K562 (cell line): ENCODE results near the gene SCAANT1. TPM values are rescaled to one million over a fixed set of nuclear protein-coding genes. Genes with fewer than 3 reads are reported as not detected.

Experiments used
- ATAC-seq: fragments of 200-7000 bp; cut with Tn5 transposase; 3 replicates; pipeline ENCODE4 v1.9.1; 2020; ENCODE audit warnings: moderate library complexity
- BruUV-seq: library from RNA; stranded (reverse); fragments of 400-500 nt; replicated peaks from 2 replicates; lab custom pipeline; 2021; lab: Mats Ljungman, UMichigan
- CTCF ChIA-PET: fragments of 300-600 bp; formaldehyde crosslinking; extraction: SDS; loops from one replicate; lab custom pipeline; 2021; ENCODE audit warnings: low intra/inter-chr PET ratio; lab: Yijun Ruan, JAX
- POLR2A ChIA-PET: fragments of 300-600, 350-650 bp; sonication (Branson Sonifier 250); formaldehyde crosslinking; extraction: SDS; loops from one replicate; lab custom pipeline; 2021; ENCODE audit warnings: antibody characterized with exemption, inconsistent platforms; lab: Yijun Ruan, JAX
- DNase-seq, 4 experiments: peaks; one replicate each; pipeline versions ENCODE4 v3.0.0 to v3.0.0-alpha.2; 2011 to 2018; ENCODE audit warnings: low spot score in 3 of 4, mixed read lengths in 3 of 4; ENCODE audit errors: extremely low read depth in 1 of 4
- FAIRE-seq: peaks from 2 replicates; lab custom pipeline; 2011; peaks lifted over from hg19 to GRCh38; lab: Jason Lieb, UNC
- H2AFZ ChIP-seq: 2 replicates; pipeline ENCODE4 v1.6.0; 2011; ENCODE audit warnings: low read depth, low read length, control low read depth, inconsistent platforms
- H3K27ac ChIP-seq: fragments of 200-600 bp; 3 replicates; pipeline ENCODE4 v1.8.0; 2011; ENCODE audit warnings: low read depth, mild to moderate bottlenecking, control low read depth, inconsistent platforms, low read length, moderate library complexity, mixed read lengths; ENCODE audit errors: extremely low read depth
- H3K27me3 ChIP-seq, 2 experiments: fragments of 300-600 bp in 1 of 2; 2 replicates in 1 of 2; 3 replicates in 1 of 2; pipeline versions ENCODE4 v1.6.0 to v1.8.0; 2011; ENCODE audit warnings: inconsistent platforms in 2 of 2, low read length in 2 of 2, mild to moderate bottlenecking in 1 of 2, mixed read lengths in 1 of 2, moderate library complexity in 1 of 2; ENCODE audit not compliant: control insufficient read depth in 2 of 2, insufficient read depth in 2 of 2
- H3K36me3 ChIP-seq: fragments of 300-600 bp; 3 replicates; pipeline ENCODE4 v1.8.0; 2011; ENCODE audit warnings: mild to moderate bottlenecking, low read length, inconsistent platforms; ENCODE audit not compliant: control insufficient read depth, insufficient read depth
- H3K4me1 ChIP-seq, 2 experiments: fragments of 200-600 bp in 1 of 2; replicated peaks in 1 of 2; 2 replicates in 1 of 2; 3 replicates in 1 of 2; pipeline versions ENCODE4 v1.5.1 to v1.8.0; 2011; ENCODE audit warnings: inconsistent platforms in 2 of 2, low read length in 2 of 2, mild to moderate bottlenecking in 1 of 2, mixed read lengths in 1 of 2, moderate library complexity in 1 of 2; ENCODE audit not compliant: control insufficient read depth in 2 of 2, insufficient read depth in 2 of 2
- H3K4me2 ChIP-seq: 2 replicates; pipeline ENCODE4 v1.6.1; 2011; ENCODE audit warnings: low read length, control low read depth, inconsistent platforms, mixed read lengths; ENCODE audit not compliant: insufficient read depth
- H3K4me3 ChIP-seq: fragments of 200-600 bp; sonication (generic), shearing (Covaris generic); 2 replicates; pipeline ENCODE4 v1.5.1; 2016; ENCODE audit warnings: control low read depth, inconsistent platforms
- H3K79me2 ChIP-seq: fragments of 200-600 bp; 3 replicates; pipeline ENCODE4 v1.8.0; 2011; ENCODE audit warnings: low read length, inconsistent platforms; ENCODE audit not compliant: control insufficient read depth, insufficient read depth
- H3K9ac ChIP-seq, 2 experiments: 2 replicates each; pipeline versions ENCODE4 v1.6.0 to v1.6.1; 2011; ENCODE audit warnings: low read depth in 2 of 2, low read length in 2 of 2, control low read depth in 1 of 2, inconsistent platforms in 1 of 2, mild to moderate bottlenecking in 1 of 2, mixed read lengths in 1 of 2; ENCODE audit not compliant: insufficient read depth in 1 of 2
- H3K9me1 ChIP-seq: one replicate; pipeline ENCODE4 v1.6.0; 2011; ENCODE audit warnings: inconsistent platforms, mild to moderate bottlenecking, low read length, moderate library complexity; ENCODE audit not compliant: control insufficient read depth, insufficient read depth
- H3K9me3 ChIP-seq: replicated peaks from 2 replicates; pipeline ENCODE4 v1.5.1; 2011; ENCODE audit warnings: low read depth, low read length, inconsistent platforms; ENCODE audit not compliant: control insufficient read depth, insufficient read depth
- H4K20me1 ChIP-seq: replicated peaks from 2 replicates; pipeline ENCODE4 v1.6.1; 2011; ENCODE audit warnings: low read length, inconsistent platforms, mixed read lengths; ENCODE audit not compliant: control insufficient read depth, insufficient read depth
- BHLHE40 ChIP-seq: IDR thresholded peaks from 2 replicates; pipeline ENCODE4 v1.6.1; 2011; ENCODE audit warnings: low read length, improper control_type of control experiment
- C11orf30 ChIP-seq: fragments of 450-650 bp; IDR thresholded peaks from 2 replicates; pipeline ENCODE4 v1.6.1; 2016; ENCODE audit warnings: low read depth, mild to moderate bottlenecking
- ESRRA ChIP-seq: fragments of 450-650 bp; IDR thresholded peaks from 2 replicates; pipeline ENCODE4 v1.6.1; 2014; ENCODE audit warnings: low read depth, mild to moderate bottlenecking, moderate library complexity, borderline replicate concordance
- FIP1L1 ChIP-seq: fragments of 200-400 bp; formaldehyde crosslinking; IDR thresholded peaks from 2 replicates; pipeline ENCODE4 v1.6.1; 2018; ENCODE audit warnings: mild to moderate bottlenecking, low read depth, low read length; ENCODE audit not compliant: poor library complexity, severe bottlenecking
- FOXA3 ChIP-seq, 2 experiments: fragments of 450-650 bp in 1 of 2; sonication (generic) in 1 of 2; formaldehyde crosslinking; IDR thresholded peaks in 1 of 2; conservative IDR thresholded peaks in 1 of 2; 2 replicates each; pipeline versions ENCODE4 v1.4.0 to v1.8.0; 2020 to 2022; ENCODE audit warnings: mild to moderate bottlenecking in 2 of 2, missing genetic modification reagents in 1 of 2
- GTF2E2 ChIP-seq: fragments of 200-800 bp; sonication (Bioruptor generic); IDR thresholded peaks from 2 replicates; pipeline ENCODE4 v1.6.1; 2016; ENCODE audit warnings: missing genetic modification characterization, missing compliant biosample characterization
- KLF10 ChIP-seq: fragments of 250-450 bp; sonication (Bioruptor Pico); IDR thresholded peaks from 2 replicates; pipeline ENCODE4 v1.6.1; 2021; ENCODE audit warnings: matching md5 sums
- NFIC ChIP-seq: fragments of 450-650 bp; IDR thresholded peaks from 2 replicates; pipeline ENCODE4 v1.6.1; 2017; ENCODE audit warnings: mild to moderate bottlenecking, inconsistent platforms
- NONO ChIP-seq, 2 experiments: fragments of 200-400 bp in 1 of 2; fragments of 450-650 bp in 1 of 2; formaldehyde crosslinking in 1 of 2; IDR thresholded peaks; 2 replicates each; pipeline ENCODE4 v1.6.1; 2017; ENCODE audit warnings: low read depth in 2 of 2, mild to moderate bottlenecking in 2 of 2, moderate library complexity in 2 of 2, low read length in 1 of 2
- NR2F6 ChIP-seq: fragments of 450-650 bp; formaldehyde crosslinking; IDR thresholded peaks from 2 replicates; pipeline ENCODE4 v1.4.0; 2020; ENCODE audit warnings: mild to moderate bottlenecking
- PML ChIP-seq: IDR thresholded peaks from 2 replicates; pipeline ENCODE4 v1.6.1; 2012; ENCODE audit warnings: low read length, inconsistent platforms
- PPARD ChIP-seq: fragments of 250-450 bp; sonication (Bioruptor Pico); IDR thresholded peaks from 2 replicates; pipeline ENCODE4 v1.8.0; 2022; ENCODE audit warnings: inconsistent platforms, mild to moderate bottlenecking, moderate library complexity
- SIN3A ChIP-seq, 2 experiments: fragments of 150-350 bp in 1 of 2; IDR thresholded peaks; 2 replicates each; pipeline ENCODE4 v1.6.1; 2011 to 2016; ENCODE audit warnings: borderline replicate concordance in 2 of 2, low read depth in 2 of 2, low read length in 2 of 2, mild to moderate bottlenecking in 2 of 2, moderate library complexity in 2 of 2; ENCODE audit not compliant: control insufficient read depth in 1 of 2
- SRF ChIP-seq, 2 experiments: fragments of 250-450, 450-650 bp in 1 of 2; sonication (Bioruptor Pico) in 1 of 2; sonication (generic) in 1 of 2; formaldehyde crosslinking; IDR thresholded peaks; 2 replicates each; pipeline versions ENCODE4 v1.5.0 to v1.5.1; 2020 to 2022; ENCODE audit warnings: mild to moderate bottlenecking in 1 of 2, missing genetic modification reagents in 1 of 2
- ZBTB34 ChIP-seq: fragments of 250-450 bp; sonication (Bioruptor Pico); IDR thresholded peaks from 2 replicates; pipeline ENCODE4 v1.8.0; 2021; ENCODE audit warnings: mild to moderate bottlenecking, moderate library complexity
- ZFP36 ChIP-seq: fragments of 150-350 bp; IDR thresholded peaks from 2 replicates; pipeline ENCODE4 v1.6.1; 2018; ENCODE audit warnings: low read length, low read depth; ENCODE audit not compliant: partially characterized antibody
- ZNF57 ChIP-seq: fragments of 450-650 bp; formaldehyde crosslinking; IDR thresholded peaks from 2 replicates; pipeline ENCODE4 v1.4.0; 2020; ENCODE audit warnings: mild to moderate bottlenecking, moderate library complexity
- ZNF76 ChIP-seq: fragments of 250-450 bp; sonication (Bioruptor Pico); IDR thresholded peaks from 2 replicates; pipeline ENCODE4 v1.4.0; 2020; ENCODE audit warnings: mild to moderate bottlenecking, moderate library complexity, borderline replicate concordance
- ZSCAN29 ChIP-seq: fragments of 450-650 bp; IDR thresholded peaks from 2 replicates; pipeline ENCODE4 v1.6.1; 2017
- WGBS: fragments of 100-300 bp; shearing (Covaris generic); methylation state at CpG from one replicate; pipeline ENCODE4 v1.1.6; 2016; ENCODE audit warnings: low coverage, mixed read lengths; ENCODE audit not compliant: insufficient coverage; ENCODE audit errors: missing lambda C conversion rate; 5-methylcytosine and 5-hydroxymethylcytosine counted together
- in situ Hi-C: fragments of 300-500 bp; cut with MboI; formaldehyde crosslinking; loops from 4 replicates; pipeline ENCODE4 v1.15.0; 2018; ENCODE audit warnings: inconsistent platforms, mixed read lengths
- intact Hi-C: fragments of 100-400 bp; cut with micrococcal nuclease; formaldehyde crosslinking; loops from 2 replicates; pipeline ENCODE4 v1.14.2; 2022
- polyA plus RNA-seq, 8 experiments: library from polyadenylated mRNA; depleted of rRNA in 4 of 8; stranded (reverse) in 5 of 8; unstranded in 3 of 8; fragments of >200 nt; fragmentation: Nextera tagmentation in 2 of 8; fragmentation: Illumina TruSeq in 1 of 8; extraction: Ambion mirVana in 2 of 8; extraction: Trizol in 1 of 8; gene quantifications; 2 replicates each; pipeline versions ENCODE4 v1.2.1 to v1.2.3, GENCODE V29; 2011 to 2014; ENCODE audit warnings: inconsistent platforms in 1 of 8, missing spikeins in 1 of 8
- total RNA-seq, 7 experiments: library from RNA; depleted of rRNA in 6 of 7; stranded (reverse); fragments of >200 nt in 6 of 7; fragmentation: Illumina TruSeq in 2 of 7; extraction: Trizol in 2 of 7; gene quantifications; 2 replicates each; pipeline versions ENCODE4 v1.2.1 to v1.2.3, GENCODE V29; 2011 to 2021; ENCODE audit warnings: low replicate concordance in 1 of 7
- TF ChIP-seq, protein P1 (sequence below), 2 experiments: fragments of 250-450 bp in 1 of 2; fragments of 450-650 bp in 1 of 2; sonication (Bioruptor Pico) in 1 of 2; IDR thresholded peaks; 2 replicates each; pipeline versions ENCODE4 v1.6.1 to v1.8.0; 2016 to 2021; ENCODE audit warnings: mild to moderate bottlenecking in 2 of 2, moderate library complexity in 2 of 2, missing compliant biosample characterization in 1 of 2, missing genetic modification characterization in 1 of 2
- TF ChIP-seq, protein P2 (sequence below): sonication (generic); IDR thresholded peaks from 2 replicates; pipeline ENCODE4 v1.6.1; 2016

Gene SCAANT1
- total and polyA plus RNA-seq, 9 of the 15 experiments (the other 6 are each of a cell fraction or from before 2014, with no cell fraction given), result not detected

DNA sequence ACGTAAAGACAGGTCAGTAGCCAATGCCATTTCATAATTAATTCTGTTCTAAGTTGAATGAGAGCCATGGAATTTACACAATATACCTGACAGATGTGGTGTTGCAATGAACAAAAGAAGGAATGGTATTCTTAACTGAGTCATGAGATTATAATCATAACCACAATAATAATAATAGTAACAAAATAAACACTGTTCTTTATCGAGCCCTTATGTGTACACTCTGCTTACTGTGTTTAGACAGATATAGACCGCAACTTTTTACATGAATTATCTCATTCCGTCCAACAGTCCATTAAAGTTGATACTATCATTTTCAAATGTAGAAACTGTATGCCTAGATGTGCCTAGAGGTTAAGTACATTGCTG lies 28.2 kb upstream of the SCAANT1 start:
- Histone ChIP-seq H3K79me2 (peaks cover 52% of the 10 kb centered on the region), H3K4me1 (peaks cover 0 to 21% of the 10 kb centered on the region in 2 experiments; a peak in 3 of 5 replicates), H3K4me3 (no peak overlapping the region), H3K9me3 (no peaks in the 10 kb centered on the region), H4K20me1 (0 out of 2 replicates have a peak, but pooled peaks cover 11% of the 10 kb centered on the region), H3K9me1 (no peaks in the 10 kb centered on the region), H3K27ac (no peak overlapping the region), H2AFZ (no peak overlapping the region), H3K36me3 (peaks cover 19% of the 10 kb centered on the region; the same call in 1 of the 3 replicates), H3K27me3 (no peaks in the 10 kb centered on the region), H3K4me2 (no peak overlapping the region), H3K9ac (no peak overlapping the region)
- ATAC-seq (no peak), FAIRE-seq (no peak), DNase-seq (no peak)
- 36% methylated on average over 4 of the region's 4 CpGs for WGBS
- ChIA-PET CTCF (no interaction called here), POLR2A (no interaction called here)
- intact Hi-C loops (no loop called here), in situ Hi-C loops (no loop called here)
- BruUV-seq, result no TSS peak
- TF ChIP-seq NFIC, result no peak
- TF ChIP-seq, protein P1, sequence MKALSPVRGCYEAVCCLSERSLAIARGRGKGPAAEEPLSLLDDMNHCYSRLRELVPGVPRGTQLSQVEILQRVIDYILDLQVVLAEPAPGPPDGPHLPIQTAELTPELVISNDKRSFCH (CRISPR knock-in tag; IDR thresholded peaks at IDR 0.05), result no peak
- TF ChIP-seq, protein P1 (tag; IDR thresholded peaks at IDR 0.05), result no peak
- TF ChIP-seq, protein P2, sequence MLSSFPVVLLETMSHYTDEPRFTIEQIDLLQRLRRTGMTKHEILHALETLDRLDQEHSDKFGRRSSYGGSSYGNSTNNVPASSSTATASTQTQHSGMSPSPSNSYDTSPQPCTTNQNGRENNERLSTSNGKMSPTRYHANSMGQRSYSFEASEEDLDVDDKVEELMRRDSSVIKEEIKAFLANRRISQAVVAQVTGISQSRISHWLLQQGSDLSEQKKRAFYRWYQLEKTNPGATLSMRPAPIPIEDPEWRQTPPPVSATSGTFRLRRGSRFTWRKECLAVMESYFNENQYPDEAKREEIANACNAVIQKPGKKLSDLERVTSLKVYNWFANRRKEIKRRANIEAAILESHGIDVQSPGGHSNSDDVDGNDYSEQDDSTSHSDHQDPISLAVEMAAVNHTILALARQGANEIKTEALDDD, result peak; percentile 52; the same call in 1 of the 2 replicates
- no peak for TF ChIP-seq PPARD (CRISPR knock-in tag)
- no peak for TF ChIP-seq ZBTB34 (CRISPR knock-in tag)
- TF ChIP-seq FIP1L1, result no peak
- TF ChIP-seq SRF (CRISPR knock-in tag; IDR thresholded peaks at IDR 0.05), result no peak
- TF ChIP-seq ZSCAN29, result no peak
- no peak for TF ChIP-seq ZFP36
- no peak for TF ChIP-seq BHLHE40
- TF ChIP-seq C11orf30, result no peak
- no peak for TF ChIP-seq ZNF57
- TF ChIP-seq FOXA3 (CRISPR knock-in tag; conservative IDR thresholded peaks at IDR 0.05 in 1 of 2, IDR thresholded peaks at IDR 0.05 in 1 of 2), result peak in 1 of 2 experiments; percentile 93; a peak in 2 of 4 replicates
- peak; percentile 31; the same call in 1 of the 2 replicates for TF ChIP-seq ESRRA
- TF ChIP-seq NONO (IDR thresholded peaks at IDR 0.05; ENCODE audit: low read depth in 2 of 2, low read length in 1 of 2), result no peak
- TF ChIP-seq NR2F6 (CRISPR knock-in tag), result no peak
- no peak for TF ChIP-seq PML
- TF ChIP-seq SIN3A (IDR thresholded peaks at IDR 0.05; ENCODE audit: borderline replicate concordance in 2 of 2, control insufficient read depth in 1 of 2, low read depth in 2 of 2, low read length in 2 of 2), result no peak
- TF ChIP-seq ZNF76 (CRISPR knock-in tag), result no peak
- TF ChIP-seq KLF10 (CRISPR knock-in tag), result no peak
- TF ChIP-seq GTF2E2 (tag), result no peak
